Osteoblast (primary cell): ENCODE results near the gene SGK1. TPM values are rescaled to one million over a fixed set of nuclear protein-coding genes. Genes with fewer than 3 reads are reported as not detected.
A peak's percentile ranks its signal among the peaks of the same experiment; 100 is the strongest.
"Not testable (repeated sequence)": the region's sequence is repeated elsewhere in the genome, so short reads cannot be mapped to it uniquely, and the experiment has no call there.

Source experiments
- DNase-seq: peaks from one replicate; pipeline ENCODE4 v3.0.0; 2011; ENCODE audit warnings: low spot score, mixed read lengths; ENCODE audit not compliant: insufficient read length; ENCODE audit errors: missing footprints
- H2AFZ ChIP-seq: 2 replicates; pipeline ENCODE4 v1.6.0; 2011; ENCODE audit warnings: mild to moderate bottlenecking, low read length
- H3K27ac ChIP-seq: 2 replicates; pipeline ENCODE4 v1.5.1; 2011; ENCODE audit warnings: mild to moderate bottlenecking, low read depth, low read length, moderate library complexity
- H3K27me3 ChIP-seq: 2 replicates; pipeline ENCODE4 v1.6.0; 2012; ENCODE audit warnings: mild to moderate bottlenecking, control low read depth, inconsistent platforms, low read length, moderate library complexity; ENCODE audit not compliant: insufficient read depth
- H3K36me3 ChIP-seq: 2 replicates; pipeline ENCODE4 v1.5.1; 2011; ENCODE audit warnings: mild to moderate bottlenecking, low read length, control low read depth, moderate library complexity; ENCODE audit not compliant: insufficient read depth
- H3K4me1 ChIP-seq: 2 replicates; pipeline ENCODE4 v1.5.1; 2011; ENCODE audit warnings: mild to moderate bottlenecking, low read length, control low read depth, moderate library complexity; ENCODE audit not compliant: insufficient read depth
- H3K4me2 ChIP-seq: 2 replicates; pipeline ENCODE4 v1.6.0; 2011; ENCODE audit warnings: mild to moderate bottlenecking, low read length; ENCODE audit not compliant: insufficient read depth
- H3K4me3 ChIP-seq: fragments of 200-600 bp; sonication (generic); 3 replicates; pipeline ENCODE4 v1.5.1; 2012; ENCODE audit warnings: mild to moderate bottlenecking, low read length, inconsistent platforms; ENCODE audit not compliant: insufficient read depth
- H3K79me2 ChIP-seq: 2 replicates; pipeline ENCODE4 v1.6.0; 2012; ENCODE audit warnings: mild to moderate bottlenecking, low read length, control low read depth, inconsistent platforms; ENCODE audit not compliant: insufficient read depth
- H3K9me3 ChIP-seq: 2 replicates; pipeline ENCODE4 v1.5.1; 2011; ENCODE audit warnings: low read depth, low read length, control low read depth
- H4K20me1 ChIP-seq: 2 replicates; pipeline ENCODE4 v1.6.0; 2012; ENCODE audit warnings: mild to moderate bottlenecking, low read length, control low read depth; ENCODE audit not compliant: insufficient read depth
- CTCF ChIP-seq: IDR thresholded peaks from 2 replicates; pipeline ENCODE4 v1.5.1; 2011; ENCODE audit warnings: mild to moderate bottlenecking, low read depth, low read length, moderate library complexity; ENCODE audit errors: extremely low read depth
- total RNA-seq: library from RNA; depleted of rRNA; stranded (reverse); fragments of >200 nt; gene quantifications from 2 replicates; pipeline ENCODE4 v1.2.3, GENCODE V29; 2012

Gene SGK1
- total RNA-seq, 1 donor, result 91.6 TPM

- H3K4me2 ChIP-seq, result no peak overlapping the region
- no peak overlapping the region for H3K27ac ChIP-seq
- H3K4me3 ChIP-seq, result no peak overlapping the region
- H3K4me1 ChIP-seq, result peaks cover 3% of the 10 kb centered on the region
- no peaks in the 10 kb centered on the region for H3K27me3 ChIP-seq
- no peaks in the 10 kb centered on the region for H3K36me3 ChIP-seq
- TF ChIP-seq CTCF, result no peak
- no peak overlapping the region for H2AFZ ChIP-seq
- H4K20me1 ChIP-seq, result no peaks in the 10 kb centered on the region
- DNase-seq, result no peak
- no peaks in the 10 kb centered on the region for H3K79me2 ChIP-seq
- no peaks in the 10 kb centered on the region for H3K9me3 ChIP-seq
These were observed 8.7 kb downstream of the SGK1 start for GRCh38 chr6:134309227-134309626.

- DNase-seq, result no peak
- H2AFZ ChIP-seq, result no peak overlapping the region
- no peak overlapping the region for H3K4me2 ChIP-seq
- no peak overlapping the region for H3K27ac ChIP-seq
- H4K20me1 ChIP-seq, result no peaks in the 10 kb centered on the region
- H3K27me3 ChIP-seq, result no peaks in the 10 kb centered on the region
- H3K4me3 ChIP-seq, result no peak overlapping the region
- no peak for TF ChIP-seq CTCF
- no peaks in the 10 kb centered on the region for H3K9me3 ChIP-seq
- H3K4me1 ChIP-seq, result peaks cover 7% of the 10 kb centered on the region
- no peaks in the 10 kb centered on the region for H3K79me2 ChIP-seq
- no peaks in the 10 kb centered on the region for H3K36me3 ChIP-seq
These were observed 9.1 kb downstream of the SGK1 start for GRCh38 chr6:134308800-134309199.

- H3K36me3 ChIP-seq, result no peaks in the 10 kb centered on the region
- no peak overlapping the region for H3K27ac ChIP-seq
- H2AFZ ChIP-seq, result peak overlapping the region; percentile 50
- H3K4me2 ChIP-seq, result no peak overlapping the region
- no peaks in the 10 kb centered on the region for H3K27me3 ChIP-seq
- H3K9me3 ChIP-seq, result no peaks in the 10 kb centered on the region
- no peaks in the 10 kb centered on the region for H4K20me1 ChIP-seq
- H3K4me1 ChIP-seq, result peaks cover 7% of the 10 kb centered on the region
- H3K79me2 ChIP-seq, result no peaks in the 10 kb centered on the region
- H3K4me3 ChIP-seq, result no peak overlapping the region
- no peak for TF ChIP-seq CTCF
- DNase-seq, result no peak
These were observed 10.0 kb downstream of the SGK1 start for GRCh38 chr6:134307870-134308269.

- Histone ChIP-seq H3K27me3 (no peaks in the 10 kb centered on the region), H3K79me2 (no peaks in the 10 kb centered on the region), H2AFZ (no peak overlapping the region), H3K36me3 (no peaks in the 10 kb centered on the region), H3K9me3 (no peaks in the 10 kb centered on the region), H4K20me1 (no peaks in the 10 kb centered on the region), H3K4me3 (no peak overlapping the region), H3K4me2 (no peak overlapping the region), H3K4me1 (peaks cover 7% of the 10 kb centered on the region), H3K27ac (no peak overlapping the region)
- no peak for TF ChIP-seq CTCF
- no peak for DNase-seq
These were observed 10.8 kb downstream of the SGK1 start for GRCh38 chr6:134307075-134307474.

- H3K27me3 ChIP-seq, H3K9me3 ChIP-seq, DNase-seq, H3K4me1 ChIP-seq, H4K20me1 ChIP-seq, H3K4me3 ChIP-seq, H3K36me3 ChIP-seq, H3K4me2 ChIP-seq, H3K79me2 ChIP-seq: not testable (repeated sequence)
- peak overlapping the region; percentile 47 for H2AFZ ChIP-seq
- peak overlapping the region; percentile 63 for H3K27ac ChIP-seq
These were observed 13.5 kb downstream of the SGK1 start for GRCh38 chr6:134304381-134304780.
